Psoas muscle (tissue), 8 donors: ENCODE data around the gene ODAPH. TPM values are rescaled to one million over a fixed set of nuclear protein-coding genes. Genes with fewer than 3 reads are reported as not detected.
"Not testable (repeated sequence)": the region's sequence is repeated elsewhere in the genome, so short reads cannot be mapped to it uniquely, and the experiment has no call there.

ENCODE experiments used
- ATAC-seq, 4 donors: fragments of 200-7000 bp; cut with Tn5 transposase; one replicate each; pipeline ENCODE4 v1.9.1; 2020; ENCODE audit warnings: moderate library complexity in 3 of 4, mild to moderate bottlenecking in 2 of 4
- DNase-seq, 2 donors: peaks; one replicate each; pipeline ENCODE4 v3.0.0-alpha.2; 2020
- H3K27ac ChIP-seq: fragments of 200-600 bp; one replicate; pipeline ENCODE4 v1.8.0; 2022
- H3K27me3 ChIP-seq, 3 donors: fragments of 200-600 bp in 1 of 3; one replicate each; pipeline versions ENCODE4 v1.6.1 to v1.8.0; 2013 to 2022; ENCODE audit warnings: low read length in 2 of 3, mild to moderate bottlenecking in 2 of 3, moderate library complexity in 1 of 3; ENCODE audit not compliant: insufficient read depth in 3 of 3
- H3K36me3 ChIP-seq, 2 donors: fragments of 200-600 bp in 1 of 2; one replicate each; pipeline versions ENCODE4 v1.6.1 to v1.8.0; 2013 to 2022; ENCODE audit warnings: low read depth in 1 of 2, mild to moderate bottlenecking in 1 of 2, moderate library complexity in 1 of 2; ENCODE audit not compliant: insufficient read depth in 1 of 2
- H3K4me1 ChIP-seq: fragments of 200-600 bp; one replicate; pipeline ENCODE4 v1.8.0; 2022
- H3K4me3 ChIP-seq: fragments of 200-600 bp; one replicate; pipeline ENCODE4 v1.8.0; 2022; ENCODE audit warnings: mild to moderate bottlenecking
- H3K9me3 ChIP-seq: fragments of 200-600 bp; one replicate; pipeline ENCODE4 v1.8.0; 2022
- CTCF ChIP-seq: fragments of 200-600 bp; IDR thresholded peaks from one replicate; pipeline ENCODE4 v1.8.0; 2022; ENCODE audit warnings: antibody characterized with exemption
- WGBS, 3 donors: extraction: QIAGEN DNeasy Blood & Tissue Kit; methylation state at CpG; one replicate each; pipeline versions ENCODE4 v1.1.6 to v1.1.7; 2013; 5-methylcytosine and 5-hydroxymethylcytosine counted together
- intact Hi-C, 2 donors: fragments of 100-400 bp; cut with DNase I; formaldehyde crosslinking; loops; one replicate each; pipeline versions ENCODE4 v1.11.0 to v1.14.2; 2022
- long read RNA-seq, 2 donors: library from polyadenylated mRNA; unstranded; transcript quantifications; one replicate each; pipeline ENCODE4 v2.0.0, GENCODE V29; 2021
- polyA plus RNA-seq, 3 donors: library from polyadenylated mRNA; stranded (reverse); fragments of 200-250 nt; gene quantifications; one replicate each; pipeline ENCODE4 v1.2.3, GENCODE V29; 2013
- total RNA-seq, 4 donors: library from RNA; stranded (reverse); fragmentation: NEBNext Ultra II Directional in 2 of 4; extraction: Animal tissue kit (Norgen Biotek cat#: 25700) in 2 of 4; gene quantifications; one replicate each; pipeline versions ENCODE4 v1.2.1 to v1.2.4, GENCODE V29; 2021 to 2023
- donor health status: healthy with polysubstance abuse.
- donor health status: DM: no; HTN: no; CAD: no; lungs with moderate emphysema.
- donor health status: Bipolar disorder and iron deficiency.
- donor health status: healthy.
- donor health status: DM: yes; HTN: yes; CAD: no.
- donor health status: DM: no; HTN: no; CAD: no.
- donor health status: DM: no; HTN: no; CAD: no.
- donor health status: DM: yes; HTN: yes; CAD: no.

Gene ODAPH
- total RNA-seq (under 1 TPM in 1 of 4 donors, not detected in 3; 0.15 TPM), polyA plus RNA-seq (under 1 TPM; 0.04 to 0.14 (median 0.05) TPM)
- long read RNA-seq, donor 1 = 0 reads
- long read RNA-seq, donor 2 = 0 reads

- Histone ChIP-seq H3K4me1 (no peaks in the 10 kb centered on the region), H3K9me3 (no peaks in the 10 kb centered on the region), H3K4me3 (no peak within 1 kb of the TSS), H3K27me3 (peaks cover 0 to 4% (median 0%) of the 10 kb centered on the region in 3 donors), H3K27ac (no peak within 1 kb of the TSS), H3K36me3 (no peaks in the 10 kb centered on the region)
- WGBS, 3 donors = 64 to 72% (median 71%) methylated on average over 9 of the region's 9 CpGs
- TF ChIP-seq CTCF = no peak
- intact Hi-C loops = no loop called here
- DNase-seq = no peak
- ATAC-seq = no peak
These were observed at the start of gene ODAPH for GRCh38 chr4:75555294-75556164. Gene ODAPH, plus strand, starts transcription at chr4:75556066. Its CDS starts 17 bp downstream, at chr4:75556083.

- peaks cover 0 to 43% of the 10 kb centered on the region in 2 donors for H3K36me3 ChIP-seq
- H3K27me3 ChIP-seq, H3K9me3 ChIP-seq, H3K27ac ChIP-seq, DNase-seq, intact Hi-C loops, H3K4me3 ChIP-seq, ATAC-seq: not testable (repeated sequence)
- peaks cover 23% of the 10 kb centered on the region for H3K4me1 ChIP-seq
- WGBS, 3 donors = 56 to 67% (median 60%) methylated on average over 4 of the region's 4 CpGs
These were observed 46.3 kb upstream of the ODAPH start for GRCh38 chr4:75509592-75509991.

- peak overlapping the region; percentile 94 for H3K27ac ChIP-seq
- peaks cover 0 to 23% of the 10 kb centered on the region in 2 donors for H3K36me3 ChIP-seq
- intact Hi-C loops = no loop called here
- no peak for TF ChIP-seq CTCF
- H3K4me3 ChIP-seq = peak overlapping the region; percentile 80
- DNase-seq (no peak), ATAC-seq (no peak)
- no peaks in the 10 kb centered on the region for H3K9me3 ChIP-seq
- peaks cover 32% of the 10 kb centered on the region for H3K4me1 ChIP-seq
- WGBS, 3 donors = 48 to 51% (median 48%) methylated on average over 3 of the region's 3 CpGs
- H3K27me3 ChIP-seq = no peaks in the 10 kb centered on the region
These were observed 44.0 kb upstream of the ODAPH start for GRCh38 chr4:75511841-75512240.

- H3K36me3 ChIP-seq = peaks cover 0 to 23% of the 10 kb centered on the region in 2 donors
- H3K27me3 ChIP-seq = no peaks in the 10 kb centered on the region
- peak overlapping the region; percentile 94 for H3K27ac ChIP-seq
- ATAC-seq (peak in 2 of 4 donors; percentile 17 to 19), DNase-seq (no peak)
- TF ChIP-seq CTCF = no peak
- peak overlapping the region; percentile 80 for H3K4me3 ChIP-seq
- intact Hi-C loops = no loop called here
- 31 to 43% (median 41%) methylated on average over 6 of the region's 6 CpGs for WGBS, 3 donors
- peaks cover 32% of the 10 kb centered on the region for H3K4me1 ChIP-seq
- H3K9me3 ChIP-seq = no peaks in the 10 kb centered on the region
These were observed 43.3 kb upstream of the ODAPH start for GRCh38 chr4:75512386-75513211.
